HEK293 (cell line): ENCODE results near the gene FAM120B.

Experiments used
- CTCF ChIP-seq: fragments of 450-650 bp; formaldehyde crosslinking; IDR thresholded peaks from 2 replicates; pipeline ENCODE4 v1.5.1; 2016; ENCODE audit warnings: missing biosample characterization, missing genetic modification characterization
- KLF9 ChIP-seq: fragments of 450-650 bp; formaldehyde crosslinking; IDR thresholded peaks from 2 replicates; pipeline ENCODE4 v1.5.1; 2016; ENCODE audit warnings: missing biosample characterization, missing genetic modification characterization, low read depth
- REPIN1 ChIP-seq: fragments of 450-650 bp; formaldehyde crosslinking; IDR thresholded peaks from 2 replicates; pipeline ENCODE4 v1.5.1; 2017; ENCODE audit warnings: missing biosample characterization, missing genetic modification characterization, low read depth
- SETDB1 ChIP-seq: IDR thresholded peaks from one replicate; pipeline ENCODE4 v1.6.1; 2017; ENCODE audit warnings: mild to moderate bottlenecking, low read length, moderate library complexity, mixed read lengths; ENCODE audit not compliant: insufficient read length
- TCF7L2 ChIP-seq: IDR thresholded peaks from 2 replicates; pipeline ENCODE4 v1.6.1; 2011; ENCODE audit warnings: low read depth, mild to moderate bottlenecking, inconsistent platforms, low read length, moderate library complexity, borderline replicate concordance
- ZBTB11 ChIP-seq: fragments of 450-650 bp; formaldehyde crosslinking; conservative IDR thresholded peaks from 2 replicates; pipeline ENCODE4 v1.5.1; 2016; ENCODE audit warnings: low read depth, missing biosample characterization, missing genetic modification characterization
- ZNF274 ChIP-seq, 2 experiments: fragments of 200-500 bp in 1 of 2; fragments of 450-650 bp in 1 of 2; sonication (Bioruptor generic) in 1 of 2; formaldehyde crosslinking in 1 of 2; IDR thresholded peaks; 2 replicates each; pipeline versions ENCODE4 v1.5.1 to v1.6.1; 2014 to 2016; ENCODE audit warnings: borderline replicate concordance in 1 of 2, inconsistent platforms in 1 of 2, low read length in 1 of 2, missing biosample characterization in 1 of 2, missing genetic modification characterization in 1 of 2
- ZNF404 ChIP-seq: fragments of 450-650 bp; formaldehyde crosslinking; IDR thresholded peaks from 2 replicates; pipeline ENCODE4 v1.5.1; 2017; ENCODE audit warnings: missing biosample characterization, missing genetic modification characterization
- ZNF416 ChIP-seq: fragments of 450-650 bp; formaldehyde crosslinking; IDR thresholded peaks from 2 replicates; pipeline ENCODE4 v1.5.1; 2016; ENCODE audit warnings: missing biosample characterization, missing genetic modification characterization
- ZNF423 ChIP-seq: fragments of 450-650 bp; formaldehyde crosslinking; IDR thresholded peaks from 2 replicates; pipeline ENCODE4 v1.5.1; 2016; ENCODE audit warnings: missing biosample characterization, missing genetic modification characterization
- ZNF558 ChIP-seq: fragments of 450-650 bp; formaldehyde crosslinking; IDR thresholded peaks from 2 replicates; pipeline ENCODE4 v1.5.1; 2016; ENCODE audit warnings: missing biosample characterization, missing genetic modification characterization
- ZNF623 ChIP-seq: fragments of 450-650 bp; formaldehyde crosslinking; IDR thresholded peaks from 2 replicates; pipeline ENCODE4 v1.5.1; 2016; ENCODE audit warnings: missing biosample characterization, missing genetic modification characterization
- ZNF664 ChIP-seq: fragments of 450-650 bp; formaldehyde crosslinking; IDR thresholded peaks from 2 replicates; pipeline ENCODE4 v1.5.1; 2016; ENCODE audit warnings: missing biosample characterization, missing genetic modification characterization
- ZSCAN30 ChIP-seq: fragments of 450-650 bp; IDR thresholded peaks from 2 replicates; pipeline ENCODE4 v1.5.1; 2018; ENCODE audit warnings: missing biosample characterization, mild to moderate bottlenecking, missing genetic modification characterization, moderate library complexity

GRCh38 chr6:170268216-170269129, 38.1 kb upstream of the FAM120B start:
- TF ChIP-seq ZNF423 (no peak), CTCF (tag by site-specific recombination) (no peak), SETDB1 (no peak), ZNF404 (tag by site-specific recombination) (no peak), ZNF416 (tag by site-specific recombination) (no peak), TCF7L2 (no peak), ZNF623 (no peak), ZNF558 (tag by site-specific recombination) (no peak), KLF9 (no peak), ZBTB11 (tag by site-specific recombination) (no peak), ZNF274 (IDR thresholded peaks at IDR 0.05; ENCODE audit: low read length) (no peak), ZNF274 (tag by site-specific recombination; IDR thresholded peaks at IDR 0.05; ENCODE audit: borderline replicate concordance) (no peak), ZNF664 (tag by site-specific recombination) (no peak), REPIN1 (no peak), ZSCAN30 (tag by site-specific recombination) (no peak)
